HG02840 (cell line): ENCODE measurements around the gene DNAH2.

Experiments used
- ATAC-seq: cut with Tn5 transposase; IDR thresholded peaks from one replicate; pipeline ENCODE4 v1.9.1; 2021; ENCODE audit warnings: mild to moderate bottlenecking, moderate library complexity, moderate number of reproducible peaks; ENCODE audit not compliant: unreplicated experiment, low FRiP score

The DNAH2 gene

GRCh38 chr17:7703584-7704479, 13.7 kb upstream of the DNAH2 start:
- no peak for ATAC-seq

- no peak for ATAC-seq
Measured at GRCh38 chr17:7704601-7705268, 12.8 kb upstream of the DNAH2 start, which contains the start of gene EFNB3. Gene EFNB3 (plus strand): TSS chr17:7705202. CDS start chr17:7705599, 397 bp downstream.

GRCh38 chr17:7705269-7706255, 12.0 kb upstream of the DNAH2 start:
- ATAC-seq: no peak

- no peak for ATAC-seq
Measured at GRCh38 chr17:7706631-7707354, 10.8 kb upstream of the DNAH2 start.

GRCh38 chr17:7707446-7707845, 10.1 kb upstream of the DNAH2 start:
- ATAC-seq: no peak

GRCh38 chr17:7707858-7708750, 9.4 kb upstream of the DNAH2 start:
- no peak for ATAC-seq

DNA sequence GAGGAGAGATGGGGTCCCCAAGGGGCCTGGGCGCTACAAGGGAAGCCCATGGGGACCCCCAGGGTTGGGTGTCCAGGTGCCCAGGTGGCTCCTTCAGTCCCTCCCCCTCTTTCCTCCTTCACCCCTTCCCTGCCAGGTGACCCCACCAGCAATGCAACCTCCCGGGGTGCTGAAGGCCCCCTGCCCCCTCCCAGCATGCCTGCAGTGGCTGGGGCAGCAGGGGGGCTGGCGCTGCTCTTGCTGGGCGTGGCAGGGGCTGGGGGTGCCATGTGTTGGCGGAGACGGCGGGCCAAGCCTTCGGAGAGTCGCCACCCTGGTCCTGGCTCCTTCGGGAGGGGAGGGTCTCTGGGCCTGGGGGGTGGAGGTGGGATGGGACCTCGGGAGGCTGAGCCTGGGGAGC, 8.5 kb upstream of the DNAH2 start:
- ATAC-seq: no peak

- no peak for ATAC-seq
Measured at GRCh38 chr17:7710301-7710700, 7.2 kb upstream of the DNAH2 start.

GRCh38 chr17:7711051-7711755, 6.3 kb upstream of the DNAH2 start:
- no peak for ATAC-seq

GRCh38 chr17:7712111-7712771, 5.3 kb upstream of the DNAH2 start:
- no peak for ATAC-seq

- no peak for ATAC-seq
Measured at GRCh38 chr17:7713782-7714181, 3.8 kb upstream of the DNAH2 start.

DNA sequence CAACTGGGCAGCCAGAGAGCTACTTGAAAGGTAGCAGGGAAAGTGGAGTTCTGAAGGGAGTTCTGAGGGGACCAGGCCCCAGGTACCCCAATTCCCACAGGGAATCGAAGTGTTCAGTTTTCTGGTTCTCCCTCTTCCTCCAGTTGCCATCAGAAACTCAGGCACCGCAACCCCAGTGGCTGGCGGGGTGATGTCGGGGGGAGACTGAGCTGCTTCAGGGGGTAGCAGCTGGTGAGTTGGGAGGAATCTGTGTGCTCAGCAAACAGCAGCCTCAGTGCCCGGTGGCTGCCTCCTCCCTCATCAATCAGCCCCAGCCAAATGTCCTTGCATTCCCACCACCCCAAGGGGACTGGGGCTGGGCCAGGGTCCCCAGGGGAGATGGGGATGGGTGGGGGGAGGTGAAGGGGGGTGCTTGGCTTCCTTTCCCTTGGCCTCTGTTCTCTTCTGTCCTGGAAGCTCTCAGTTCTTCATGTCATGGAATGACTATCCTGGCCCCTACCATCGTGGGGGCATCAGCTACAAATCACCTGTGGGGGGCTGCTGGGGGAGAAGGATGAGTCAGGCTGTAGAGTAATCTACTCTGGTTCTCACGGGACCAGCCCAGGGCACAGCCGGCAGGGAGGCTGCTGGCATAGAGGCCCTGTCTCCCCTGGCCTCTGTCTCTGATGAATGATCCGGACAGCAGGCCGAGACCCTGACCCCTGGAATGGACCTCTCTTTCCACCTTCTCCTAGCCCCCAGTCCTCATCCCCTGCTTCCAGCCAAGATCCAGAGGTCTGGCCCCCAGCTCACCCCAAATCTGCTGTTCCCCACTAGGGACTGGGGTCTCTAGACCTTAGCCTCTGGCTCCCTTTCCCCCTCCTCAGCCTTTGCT, 2.6 kb upstream of the DNAH2 start:
- no peak for ATAC-seq

DNA sequence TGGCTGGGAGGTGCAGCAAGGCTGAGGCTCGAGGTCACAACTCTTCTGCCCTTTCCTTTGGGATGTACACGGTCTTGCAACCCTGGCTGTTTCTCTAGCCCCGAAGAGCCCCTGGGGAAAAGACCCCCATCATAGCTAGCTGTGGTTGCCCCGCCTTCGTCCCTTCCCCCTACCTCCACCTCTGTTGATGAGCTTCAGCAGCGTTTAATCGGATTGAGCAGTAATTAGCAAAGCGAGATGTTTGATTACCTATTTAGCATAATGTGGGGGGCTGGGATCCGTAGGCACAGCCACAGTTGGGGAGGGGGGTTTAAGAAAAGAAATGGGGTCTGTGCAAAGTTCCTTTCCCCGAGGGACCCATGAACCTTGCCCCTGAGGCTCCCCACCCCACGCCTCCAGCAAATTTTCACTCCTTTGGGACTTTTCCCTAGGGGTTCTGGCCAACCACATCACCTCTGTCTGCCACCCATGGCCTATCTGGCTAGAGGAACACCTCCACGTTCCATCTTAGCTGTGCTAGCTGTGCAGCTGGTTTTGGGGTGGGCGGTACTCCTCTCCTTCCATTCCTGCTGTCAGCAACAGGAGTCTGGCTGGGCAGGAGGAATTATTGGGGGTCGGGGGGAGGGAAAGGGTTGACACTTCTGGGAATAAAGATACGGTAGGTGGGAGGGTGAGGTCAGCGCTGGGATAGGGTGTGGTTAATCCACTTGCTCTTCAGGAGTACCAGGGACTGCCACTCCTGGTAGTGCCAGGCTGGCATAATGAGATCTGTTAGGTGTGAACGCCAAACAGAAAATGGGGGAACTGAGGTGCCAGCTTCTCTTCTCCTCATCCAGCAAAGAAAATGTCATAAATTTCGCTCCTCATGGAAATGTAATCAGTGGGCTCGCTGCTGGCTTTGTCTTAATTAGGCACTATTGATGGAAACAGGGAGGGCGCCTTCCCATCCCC, 1.3 kb upstream of the DNAH2 start:
- ATAC-seq: no peak

- no peak for ATAC-seq
Measured at GRCh38 chr17:7717756-7718350, 309 bp downstream of the DNAH2 start.

- no peak for ATAC-seq
Measured at GRCh38 chr17:7719661-7720060, 2.1 kb downstream of the DNAH2 start.
